GM19025 (cell line): ENCODE measurements around the gene XRCC4.

Source experiments
- ATAC-seq: cut with Tn5 transposase; IDR thresholded peaks from one replicate; pipeline ENCODE4 v1.9.1; 2021; ENCODE audit warnings: mild to moderate bottlenecking, low read depth, moderate library complexity; ENCODE audit not compliant: unreplicated experiment

XRCC4 gene

DNA sequence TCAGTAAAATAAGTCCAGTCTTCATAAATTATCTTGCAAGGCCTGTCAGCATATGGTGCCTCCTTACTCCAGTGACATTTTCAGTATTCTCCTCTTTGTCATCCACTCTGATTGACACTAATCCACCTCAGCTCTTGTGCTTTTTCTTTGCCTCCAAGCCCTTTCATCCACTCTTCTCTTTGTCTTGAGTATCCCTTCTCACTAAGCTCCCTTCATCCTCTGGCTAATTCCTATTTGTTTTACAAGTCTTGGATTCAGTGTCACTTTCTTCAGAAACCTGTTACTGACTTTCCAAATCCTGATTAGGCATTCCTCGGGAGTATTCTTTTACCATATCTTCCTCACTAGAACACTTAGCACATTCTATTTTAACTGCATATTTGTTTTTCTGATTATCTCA is 293.6 kb downstream of the XRCC4 start:
- no peak for ATAC-seq

DNA sequence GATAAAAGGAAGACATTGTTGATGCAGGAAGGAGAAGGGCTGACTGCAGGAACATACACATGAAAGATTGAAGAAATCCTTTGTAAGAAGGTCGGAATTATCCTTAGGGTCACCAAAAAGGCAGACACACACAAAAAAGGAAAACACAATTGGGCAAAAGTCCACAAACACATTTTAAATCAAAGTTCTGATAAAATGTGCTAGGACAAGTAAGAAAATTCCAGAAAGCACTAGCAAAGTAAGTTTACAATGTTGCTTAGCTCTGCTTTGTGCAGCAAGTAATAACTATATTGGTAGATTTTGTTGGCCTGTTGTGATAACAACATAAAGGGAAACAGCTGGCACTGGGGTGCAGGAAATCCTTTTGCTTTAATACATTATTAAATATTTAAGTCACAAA is 294.4 kb downstream of the XRCC4 start:
- no peak for ATAC-seq

DNA sequence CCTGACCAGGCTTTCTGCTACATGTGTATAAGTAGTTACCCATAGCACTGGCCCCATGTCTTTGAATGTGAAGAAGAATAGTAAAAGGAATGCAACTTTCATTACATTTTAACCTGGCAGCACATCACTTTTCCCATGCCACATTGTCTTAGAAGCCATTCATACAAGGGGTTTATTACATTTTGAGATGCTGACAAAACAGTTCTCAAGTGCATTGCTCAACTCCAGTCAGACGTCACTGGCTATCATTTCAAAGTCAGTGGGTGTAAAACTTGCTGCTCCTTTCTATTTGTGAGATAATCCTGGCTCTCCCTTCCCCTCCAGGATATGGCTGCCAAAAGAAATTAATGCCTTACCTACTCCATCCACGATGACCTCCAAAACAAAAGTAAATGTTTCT is 297.2 kb downstream of the XRCC4 start:
- ATAC-seq, result no peak

DNA sequence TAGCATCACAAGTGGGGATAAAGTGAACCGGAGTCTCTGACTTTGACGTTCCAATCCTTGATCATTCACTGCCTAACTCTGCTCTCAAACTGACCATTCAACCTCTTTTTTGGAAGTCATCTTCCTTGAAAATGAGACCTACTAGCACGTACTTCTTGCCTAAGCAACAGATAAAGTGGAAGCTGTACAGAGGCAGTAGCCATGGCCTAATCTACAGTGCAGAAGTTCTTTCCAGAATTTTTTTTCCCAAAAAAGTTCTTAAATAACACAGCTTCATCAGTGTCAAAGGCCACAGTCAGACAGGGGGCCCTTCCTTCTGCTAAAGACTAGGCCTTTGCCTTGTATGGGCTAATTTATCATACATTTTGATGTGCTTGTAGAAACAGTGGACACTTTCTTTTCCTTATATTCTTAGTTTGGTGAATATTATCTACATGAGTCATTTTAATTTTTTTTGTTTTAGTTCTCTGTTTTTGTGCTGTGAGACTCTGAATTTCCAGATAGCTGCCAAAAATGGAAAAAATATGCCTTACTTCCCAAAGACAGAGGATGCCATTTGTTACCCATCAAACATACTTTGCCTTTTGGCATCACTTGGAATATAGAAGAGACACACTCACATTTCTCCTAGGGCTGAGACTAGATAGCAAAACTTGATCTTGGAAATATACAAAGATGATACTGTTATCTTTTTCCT is 297.9 kb downstream of the XRCC4 start:
- ATAC-seq, result no peak

DNA sequence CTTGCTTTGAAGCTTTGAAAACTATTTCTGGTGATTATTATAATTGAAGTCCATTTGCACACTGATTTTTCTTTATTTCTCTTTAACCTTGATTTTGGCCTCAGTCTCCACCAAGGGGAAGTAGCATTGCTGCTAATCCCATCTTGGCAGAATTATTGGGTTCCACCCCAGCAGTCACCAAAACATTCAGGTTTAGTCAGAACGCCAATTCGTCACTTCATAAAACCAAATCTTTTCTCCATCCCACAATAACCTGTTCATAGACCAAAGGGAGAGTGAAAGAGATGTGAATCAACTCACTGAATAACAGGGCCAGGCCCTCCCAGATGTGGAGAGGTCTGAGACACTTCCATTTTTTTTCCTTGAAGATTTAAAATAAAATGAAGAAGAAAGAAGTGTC is 299.1 kb downstream of the XRCC4 start:
- no peak for ATAC-seq

DNA sequence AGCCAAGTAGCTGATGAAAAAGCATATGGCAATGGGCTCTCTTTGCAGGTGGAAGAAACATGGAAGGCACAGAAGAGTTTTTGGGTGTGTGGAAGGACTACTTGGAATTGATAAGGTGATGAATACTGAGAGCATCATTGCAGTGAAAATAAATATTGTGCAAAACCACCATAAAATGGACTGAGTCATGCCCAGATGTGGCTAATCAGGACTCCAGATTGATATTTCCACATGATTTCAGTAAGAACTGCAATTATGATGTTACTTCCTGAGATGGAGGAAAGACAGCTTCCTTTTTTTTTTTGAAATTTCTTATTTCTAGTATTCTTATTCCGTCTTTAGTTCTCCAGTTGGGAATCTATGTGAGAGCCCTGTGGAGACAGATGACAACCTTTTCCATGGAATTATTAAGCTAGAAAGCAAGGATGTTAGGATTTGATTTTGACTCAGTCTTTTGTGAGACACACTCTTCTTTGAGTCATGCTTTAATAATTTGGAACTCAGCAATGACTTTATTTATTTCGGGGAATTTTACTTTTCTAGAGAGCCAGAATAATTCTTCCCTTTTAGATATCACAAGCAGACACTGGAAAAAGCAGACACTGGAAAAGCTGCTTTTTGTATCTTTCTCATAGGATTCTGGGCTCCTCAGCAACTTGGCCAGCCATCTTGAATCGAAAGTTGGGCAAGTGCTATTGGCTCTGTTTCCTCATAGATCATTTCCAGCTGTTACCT is 300.0 kb downstream of the XRCC4 start:
- no peak for ATAC-seq

DNA sequence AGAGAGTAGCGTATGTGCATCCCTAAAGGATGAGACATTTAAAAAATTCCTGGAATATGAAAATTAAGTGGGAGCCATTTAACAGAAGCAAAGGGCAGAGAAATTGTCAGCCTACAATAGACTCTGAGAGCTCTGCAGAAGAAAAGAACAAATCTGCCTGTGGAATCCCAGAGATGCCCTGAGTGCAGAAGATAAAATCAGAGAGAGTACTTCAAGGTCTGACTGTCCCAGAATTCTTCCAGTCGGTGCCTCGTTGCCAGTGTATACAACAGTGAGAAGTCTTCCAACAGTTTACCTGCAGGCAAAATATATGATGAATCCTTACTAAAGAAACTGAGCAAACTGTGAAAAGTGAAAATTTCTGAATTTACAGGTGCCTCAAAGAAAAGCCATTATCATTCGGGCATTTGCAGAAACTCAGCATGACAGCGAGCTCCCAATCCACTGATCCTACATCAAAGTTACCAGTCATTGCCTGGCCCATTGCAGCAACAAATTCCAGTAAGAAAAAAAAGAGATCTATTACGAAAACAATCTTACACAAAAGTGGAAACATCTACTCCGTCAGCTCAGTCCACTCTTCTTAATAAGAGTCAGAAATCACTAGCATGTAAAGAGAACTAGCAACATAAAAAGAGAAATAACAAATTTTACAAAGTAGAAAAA is 301.4 kb downstream of the XRCC4 start:
- ATAC-seq, result no peak

DNA sequence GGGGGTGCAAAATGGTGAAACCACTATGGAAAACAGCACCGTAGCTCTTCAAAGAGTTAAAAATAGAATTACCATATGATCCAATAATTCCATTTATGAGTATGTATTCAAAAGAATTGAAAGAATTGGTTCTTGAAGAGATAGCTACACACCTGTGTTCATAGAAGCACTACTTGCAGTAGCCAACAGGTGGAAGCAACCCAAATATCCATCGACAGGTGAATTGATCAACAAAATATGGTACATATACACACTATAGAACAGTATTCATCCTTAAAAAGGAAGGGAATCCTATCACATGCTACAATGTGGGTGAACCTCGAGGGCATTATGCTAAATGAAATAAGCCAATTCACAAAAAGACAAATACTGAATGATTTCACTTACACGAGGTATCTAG is 308.5 kb downstream of the XRCC4 start:
- ATAC-seq, result no peak

DNA sequence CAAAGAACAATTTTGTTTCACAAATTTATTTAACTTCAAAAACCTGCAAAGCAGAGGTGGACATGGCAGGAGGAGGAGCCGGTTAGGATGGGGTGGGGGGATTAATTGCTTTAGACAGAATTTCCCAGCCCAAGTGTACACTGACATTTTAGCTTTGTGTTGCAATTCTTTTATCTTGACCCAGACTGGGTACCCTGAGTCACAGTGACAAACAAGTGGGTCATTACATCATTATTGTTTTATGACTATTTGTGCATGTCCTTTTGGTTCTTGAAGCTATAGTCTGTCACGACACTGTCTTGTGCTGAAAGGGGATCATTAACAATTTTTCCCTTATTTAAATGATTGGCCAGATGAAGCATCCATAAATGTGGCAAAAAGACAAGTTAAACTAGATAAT is 309.7 kb downstream of the XRCC4 start:
- ATAC-seq, result no peak

DNA sequence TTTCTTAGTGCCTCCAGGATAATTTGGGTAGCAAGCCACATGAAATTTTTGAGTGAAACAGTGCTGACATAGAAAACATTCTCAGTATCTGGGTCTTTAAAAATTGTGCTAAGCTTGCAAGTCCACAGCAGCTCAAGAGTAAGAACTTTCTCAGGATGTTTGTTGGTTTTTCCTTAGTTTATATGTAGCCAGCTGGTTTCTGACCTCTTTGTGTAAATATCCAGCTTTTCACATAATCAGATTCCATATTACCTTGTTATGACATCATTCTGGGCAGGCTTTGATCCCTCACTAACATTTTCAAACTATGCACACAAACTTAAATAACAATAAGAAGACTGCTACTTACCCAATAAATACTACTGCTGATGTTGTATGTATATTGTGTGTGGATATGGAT is 311.3 kb downstream of the XRCC4 start:
- ATAC-seq, result no peak

DNA sequence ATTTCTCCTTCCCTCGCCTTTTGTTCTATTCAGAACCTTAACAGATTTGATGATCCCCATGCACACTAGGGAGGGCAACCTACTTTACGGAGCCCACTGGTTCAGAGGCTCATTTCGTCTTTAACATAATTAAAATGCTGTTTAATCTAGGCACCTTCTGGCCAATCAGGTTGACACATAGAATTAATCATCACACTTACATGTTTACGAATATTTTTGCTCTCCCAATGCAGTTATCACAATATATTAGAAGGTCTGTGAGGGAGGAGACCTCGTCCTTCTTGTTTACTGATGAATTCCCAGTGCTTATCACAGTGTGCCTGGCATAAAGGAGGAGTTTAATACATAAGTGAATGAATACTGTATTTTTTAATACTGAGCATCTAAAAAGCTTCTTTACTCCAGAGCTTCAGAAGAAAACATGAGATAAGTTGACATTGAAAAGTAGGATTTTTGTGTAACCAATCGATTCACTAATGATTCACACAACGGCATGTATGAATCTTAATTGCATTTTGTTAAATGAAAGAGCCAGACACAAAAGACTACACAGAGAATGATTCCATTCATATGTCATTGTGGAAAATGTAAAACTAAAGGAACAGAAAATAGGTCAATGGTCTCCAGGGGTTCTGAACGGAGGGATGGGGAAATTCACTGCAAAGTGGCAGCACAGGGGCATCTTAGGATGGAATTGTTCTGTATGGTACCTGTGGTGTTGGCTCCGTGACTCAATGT is 315.6 kb downstream of the XRCC4 start:
- no peak for ATAC-seq

DNA sequence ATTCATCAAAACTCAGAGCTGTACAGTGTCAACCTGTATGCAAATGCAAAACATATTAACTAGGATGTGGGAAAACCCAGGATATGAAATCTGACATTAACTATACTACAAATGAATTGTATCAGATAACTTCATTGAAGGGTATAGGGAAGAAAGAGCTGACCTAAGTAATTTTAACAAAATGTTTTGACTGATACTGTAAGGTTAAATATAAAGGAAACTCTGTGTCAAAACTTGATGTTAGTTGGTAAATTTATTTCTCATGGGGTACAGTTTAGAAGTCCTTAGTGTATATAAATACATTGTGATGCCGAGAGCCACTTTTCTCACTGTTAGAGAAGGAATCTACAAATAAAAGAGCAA is 316.1 kb downstream of the XRCC4 start:
- ATAC-seq, result no peak

DNA sequence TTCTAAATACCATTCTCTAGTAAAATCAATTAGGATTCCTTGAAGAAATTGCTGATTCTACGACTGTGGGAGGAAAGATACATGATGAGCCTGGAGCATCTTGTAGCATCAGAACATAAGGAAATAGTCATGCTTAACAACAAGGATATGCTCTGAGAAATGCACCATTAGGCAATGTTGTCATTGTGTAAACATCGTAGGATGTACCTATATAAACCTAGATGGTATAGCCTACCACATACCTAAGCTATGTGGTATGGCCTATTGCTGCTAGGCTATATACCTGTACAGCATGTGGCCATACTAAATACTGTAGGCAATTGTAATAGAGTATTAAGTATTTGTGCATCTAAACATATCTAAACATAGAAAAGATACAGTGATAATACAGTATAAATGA is 316.8 kb downstream of the XRCC4 start:
- ATAC-seq, result no peak

DNA sequence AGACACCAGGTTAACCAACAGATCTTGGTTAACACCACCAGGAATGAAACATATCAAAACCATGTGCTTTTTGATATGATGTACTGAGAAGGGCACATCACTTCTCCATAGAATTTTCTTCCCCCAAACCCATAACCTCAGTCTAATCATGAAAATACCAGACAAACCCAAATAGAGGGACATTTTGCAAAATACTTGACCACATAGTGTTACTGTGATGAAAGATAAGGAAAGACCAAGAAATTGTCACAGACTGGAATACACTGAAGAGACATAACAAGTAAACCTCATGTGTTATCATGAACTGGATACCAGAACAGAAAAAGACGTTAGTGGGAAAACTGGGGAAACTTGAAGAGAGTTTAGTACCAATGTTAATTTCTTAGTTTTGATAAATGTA is 319.3 kb downstream of the XRCC4 start:
- ATAC-seq, result no peak

DNA sequence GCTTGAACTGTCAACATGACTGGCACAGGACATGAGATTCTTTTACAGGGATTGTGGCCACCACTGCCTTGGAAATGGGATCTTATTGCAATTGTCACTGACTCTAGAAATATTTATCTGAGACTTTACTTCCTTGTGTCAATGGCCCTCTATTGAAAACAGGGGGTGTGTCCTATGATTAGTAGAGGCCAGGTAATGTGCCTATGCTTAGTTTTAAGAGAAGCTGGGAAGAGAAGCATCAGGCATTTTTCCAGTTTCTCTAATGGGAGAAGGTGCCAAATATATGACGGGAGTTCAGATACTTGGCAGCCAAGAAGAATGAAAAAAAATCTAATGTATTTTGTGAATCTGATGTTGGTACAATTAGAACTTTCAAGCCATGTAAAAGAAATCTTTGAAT is 320.3 kb downstream of the XRCC4 start:
- ATAC-seq, result no peak

DNA sequence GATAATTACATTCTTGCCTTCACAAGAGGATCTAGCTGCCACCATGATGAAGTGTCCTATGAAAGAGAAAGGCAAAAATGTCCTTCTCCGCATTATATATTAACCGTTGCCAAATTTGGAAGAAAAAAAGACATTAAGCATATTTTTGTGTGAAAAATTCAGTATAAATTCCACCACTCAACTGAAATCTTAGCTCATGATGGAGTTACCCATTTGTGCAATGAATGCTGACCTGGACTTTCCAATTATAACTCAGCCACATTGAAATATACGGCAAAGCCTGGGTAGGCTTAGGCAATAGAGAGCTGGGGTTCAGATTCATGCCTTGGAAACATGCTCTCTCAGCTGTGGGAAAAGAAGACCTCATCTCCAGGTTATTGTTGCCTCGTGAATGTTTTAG is 322.9 kb downstream of the XRCC4 start:
- ATAC-seq, result no peak

DNA sequence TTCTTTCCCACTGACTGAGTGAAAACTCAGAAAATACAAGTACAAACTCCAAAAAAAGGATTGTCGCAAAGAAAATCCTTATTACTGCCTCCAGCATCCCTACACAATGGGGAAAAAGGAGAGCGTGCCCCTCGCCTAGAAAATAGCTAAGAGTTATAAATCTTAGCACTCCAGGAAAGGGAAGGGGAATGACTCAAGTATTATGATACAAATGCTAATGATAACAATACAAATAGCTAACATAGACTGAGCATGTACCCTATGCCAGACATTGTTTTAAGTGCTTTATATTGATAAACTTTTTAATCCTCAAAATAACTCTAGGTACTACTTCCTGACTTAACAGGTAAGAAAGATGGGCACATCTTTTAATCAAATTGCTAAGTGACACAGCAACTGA is 323.4 kb downstream of the XRCC4 start:
- ATAC-seq, result no peak

DNA sequence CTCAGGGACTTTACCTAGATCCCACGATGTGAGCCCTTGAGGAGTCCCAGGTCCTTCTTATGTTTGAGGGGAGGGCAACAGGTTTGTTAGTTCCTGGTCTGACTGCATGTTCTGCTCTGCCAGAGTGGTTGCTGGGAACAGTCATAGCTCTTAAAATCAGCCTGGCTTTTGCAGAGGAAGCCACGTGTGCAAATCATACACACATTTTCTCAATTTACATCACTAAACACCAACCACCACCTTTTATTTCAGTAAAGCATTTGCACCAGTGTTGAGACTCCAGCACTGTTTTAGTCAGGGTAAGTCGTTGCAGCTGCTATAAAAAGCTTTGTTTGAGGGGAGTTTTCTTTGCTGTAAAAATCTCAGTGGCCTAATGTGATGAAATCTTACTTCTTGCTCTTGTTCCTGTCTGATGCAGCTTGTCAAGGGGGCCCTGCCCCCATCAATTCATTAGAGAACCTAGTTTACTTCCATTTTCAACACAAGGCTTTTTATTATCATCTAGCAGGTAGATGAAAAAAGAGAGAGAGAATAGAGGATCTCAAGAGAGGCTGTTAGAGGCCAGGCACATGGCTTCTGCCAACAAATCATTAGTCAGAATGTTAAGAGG is 323.9 kb downstream of the XRCC4 start:
- ATAC-seq, result no peak

DNA sequence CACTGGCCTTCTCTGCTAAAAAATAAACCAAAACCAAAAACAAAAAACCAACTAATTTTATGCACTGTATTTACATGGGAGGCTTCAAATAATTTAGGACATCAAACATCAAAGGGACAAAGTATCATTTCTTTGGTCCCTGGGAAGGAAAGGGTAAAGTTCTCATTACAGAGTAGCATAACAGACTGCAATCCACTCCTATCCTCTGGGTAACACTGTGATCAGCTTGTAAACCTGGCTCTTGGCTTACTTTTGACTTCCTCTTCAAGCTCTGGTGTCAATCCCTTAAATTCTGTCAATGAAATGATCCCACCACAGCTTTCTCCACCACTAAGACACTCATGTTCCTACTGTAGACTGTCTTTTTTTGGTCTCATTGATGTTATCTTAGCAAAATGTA is 324.4 kb downstream of the XRCC4 start:
- ATAC-seq, result no peak
